Fibroblast of lung (primary cell): Measurements from ENCODE around the gene VWA3B. TPM values are rescaled to one million over a fixed set of nuclear protein-coding genes. Genes with fewer than 3 reads are reported as not detected.
"Not testable (repeated sequence)": the region's sequence is repeated elsewhere in the genome, so short reads cannot be mapped to it uniquely, and the experiment has no call there.

ENCODE experiments used
- DNase-seq, 2 donors: peaks; one replicate each; pipeline versions ENCODE4 v3.0.0 to v3.0.0-alpha.2; 2010; ENCODE audit warnings: low read depth in 2 of 2
- H2AFZ ChIP-seq: 2 replicates; pipeline ENCODE4 v1.5.1; 2012; ENCODE audit warnings: low read length, control low read depth, inconsistent platforms
- H3K27ac ChIP-seq: 2 replicates; pipeline ENCODE4 v1.5.1; 2011; ENCODE audit warnings: low read length, control low read depth; ENCODE audit not compliant: insufficient read depth
- H3K27me3 ChIP-seq: 2 replicates; pipeline ENCODE4 v1.5.1; 2011; ENCODE audit warnings: mild to moderate bottlenecking, low read length; ENCODE audit not compliant: control insufficient read depth, insufficient read depth
- H3K36me3 ChIP-seq: 2 replicates; pipeline ENCODE4 v1.5.1; 2011; ENCODE audit warnings: low read length; ENCODE audit not compliant: control insufficient read depth, insufficient read depth
- H3K4me1 ChIP-seq: 2 replicates; pipeline ENCODE4 v1.5.1; 2011; ENCODE audit warnings: low read length; ENCODE audit not compliant: control insufficient read depth, insufficient read depth; ENCODE audit errors: extremely low read depth
- H3K4me2 ChIP-seq: 2 replicates; pipeline ENCODE4 v1.5.1; 2011; ENCODE audit warnings: low read length, control low read depth; ENCODE audit not compliant: insufficient read depth; ENCODE audit errors: extremely low read depth
- H3K4me3 ChIP-seq, 4 experiments: fragments of 200-600 bp in 1 of 4; sonication (generic) in 1 of 4; replicated peaks in 1 of 4; 2 replicates each; pipeline ENCODE4 v1.5.1; 2011 to 2016; ENCODE audit warnings: low read length in 4 of 4, low read depth in 3 of 4, mild to moderate bottlenecking in 3 of 4, control low read depth in 2 of 4, inconsistent platforms in 1 of 4, mixed read lengths in 1 of 4; ENCODE audit not compliant: insufficient read depth in 1 of 4; ENCODE audit errors: control extremely low read depth in 1 of 4
- H3K79me2 ChIP-seq: 2 replicates; pipeline ENCODE4 v1.5.1; 2012; ENCODE audit warnings: mild to moderate bottlenecking, low read length, inconsistent platforms; ENCODE audit not compliant: control insufficient read depth, insufficient read depth
- H3K9ac ChIP-seq: 2 replicates; pipeline ENCODE4 v1.5.1; 2011; ENCODE audit warnings: mild to moderate bottlenecking, low read length, control low read depth; ENCODE audit not compliant: insufficient read depth
- H3K9me3 ChIP-seq: 2 replicates; pipeline ENCODE4 v1.5.1; 2012; ENCODE audit warnings: low read depth, low read length; ENCODE audit not compliant: control insufficient read depth, insufficient read depth
- H4K20me1 ChIP-seq: 2 replicates; pipeline ENCODE4 v1.5.1; 2011; ENCODE audit warnings: low read length; ENCODE audit not compliant: control insufficient read depth, insufficient read depth; ENCODE audit errors: extremely low read depth
- CTCF ChIP-seq, 2 donors: IDR thresholded peaks in 1 of 2; conservative IDR thresholded peaks in 1 of 2; 1 replicate in 1 of 2; 2 replicates in 1 of 2; pipeline ENCODE4 v1.5.1; 2011 to 2012; ENCODE audit warnings: low read length in 2 of 2, control low read depth in 1 of 2, inconsistent platforms in 1 of 2, low read depth in 1 of 2, mild to moderate bottlenecking in 1 of 2
- EZH2 ChIP-seq: IDR thresholded peaks from 2 replicates; pipeline ENCODE4 v1.5.1; 2012; ENCODE audit warnings: low read length, control low read depth, mild to moderate bottlenecking; ENCODE audit errors: missing control alignments
- polyA plus RNA-seq, 2 donors: library from polyadenylated mRNA; depleted of rRNA in 1 of 2; stranded (reverse) in 1 of 2; unstranded in 1 of 2; fragments of >200 nt; gene quantifications; 2 replicates each; pipeline ENCODE4 v1.2.1, GENCODE V29; 2011 to 2012; ENCODE audit warnings: missing spikeins in 1 of 2
- total RNA-seq: library from RNA; depleted of rRNA; stranded (reverse); fragments of >200 nt; gene quantifications from 2 replicates; pipeline ENCODE4 v1.2.1, GENCODE V29; 2014

The VWA3B gene
- total and polyA plus RNA-seq, 2 donors (not counting 1 experiment from before 2014, with no cell fraction given) = 0.17 TPM; not detected in 1

DNA sequence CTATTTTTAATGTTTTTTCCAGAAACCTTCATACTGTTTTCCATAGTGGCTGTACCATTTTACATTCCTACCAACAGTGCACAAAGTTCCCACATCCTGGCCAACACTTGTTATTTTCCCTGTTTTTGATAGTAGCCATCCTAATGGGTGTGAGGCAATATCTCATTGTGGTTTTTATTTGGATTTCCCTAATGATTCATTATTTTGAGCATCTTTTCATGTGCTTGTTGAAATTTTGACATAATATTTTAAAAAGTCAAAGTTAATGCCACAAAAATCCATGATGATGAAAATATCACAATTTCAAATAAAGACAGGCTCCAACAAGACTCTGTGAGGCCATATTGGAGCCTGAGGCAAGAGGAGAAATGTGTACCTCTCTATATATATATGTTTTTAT, 50.2 kb downstream of the VWA3B start:
- no peaks in the 10 kb centered on the region for H4K20me1 ChIP-seq
- no peak overlapping the region for H3K9ac ChIP-seq
- no peak for DNase-seq
- no peaks in the 10 kb centered on the region for H3K9me3 ChIP-seq
- no peaks in the 10 kb centered on the region for H3K4me1 ChIP-seq
- TF ChIP-seq EZH2 (no peak), CTCF (conservative IDR thresholded peaks at IDR 0.05 in 1 of 2, IDR thresholded peaks at IDR 0.05 in 1 of 2; ENCODE audit: low read depth in 1 of 2, low read length in 2 of 2) (no peak)
- H3K27me3 ChIP-seq = peaks cover 4% of the 10 kb centered on the region
- no peak overlapping the region for H3K4me3 ChIP-seq
- no peak overlapping the region for H3K27ac ChIP-seq
- H3K36me3 ChIP-seq = no peaks in the 10 kb centered on the region
- no peak overlapping the region for H3K4me2 ChIP-seq
- no peaks in the 10 kb centered on the region for H3K79me2 ChIP-seq
- H2AFZ ChIP-seq = no peak overlapping the region

- not testable (repeated sequence) for H3K4me2 ChIP-seq, H3K9me3 ChIP-seq
Observed at GRCh38 chr2:98138978-98139377, 52.0 kb downstream of the VWA3B start.

DNA sequence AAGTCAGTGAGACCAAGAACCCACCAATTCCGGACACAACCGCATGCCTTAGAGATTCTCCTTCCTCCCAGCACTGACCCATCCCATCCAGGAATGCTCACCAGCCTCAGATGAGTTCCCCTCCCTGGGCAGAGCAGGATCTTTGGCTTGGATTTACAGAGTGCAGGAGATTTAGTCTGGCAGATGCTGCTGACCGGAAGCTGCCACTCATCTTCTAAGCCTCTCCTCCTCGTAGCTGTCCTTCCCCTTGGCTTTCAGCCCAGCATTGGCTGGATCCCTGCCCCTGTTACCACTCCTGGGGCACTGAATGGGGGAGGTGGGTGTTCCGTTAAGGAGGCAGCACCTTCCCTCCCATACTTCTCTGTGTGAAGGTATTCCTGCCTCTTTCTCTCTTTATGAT, 53.2 kb downstream of the VWA3B start:
- Histone ChIP-seq H3K36me3 (no peaks in the 10 kb centered on the region), H3K4me3 (no peak overlapping the region), H3K4me1 (no peaks in the 10 kb centered on the region), H4K20me1 (no peaks in the 10 kb centered on the region), H3K27me3 (no peaks in the 10 kb centered on the region), H3K4me2 (no peak overlapping the region), H2AFZ (peak overlapping the region; percentile 29), H3K79me2 (no peaks in the 10 kb centered on the region), H3K9ac (no peak overlapping the region), H3K9me3 (no peaks in the 10 kb centered on the region), H3K27ac (no peak overlapping the region)
- TF ChIP-seq CTCF (conservative IDR thresholded peaks at IDR 0.05 in 1 of 2, IDR thresholded peaks at IDR 0.05 in 1 of 2; ENCODE audit: low read depth in 1 of 2, low read length in 2 of 2) (no peak), EZH2 (no peak)
- DNase-seq = no peak

More at GRCh38 chr2:98138978-98139377, 52.0 kb downstream of the VWA3B start:
- H3K4me3 ChIP-seq, H3K4me1 ChIP-seq, H2AFZ ChIP-seq, H3K9ac ChIP-seq, H3K27ac ChIP-seq, DNase-seq, H3K36me3 ChIP-seq, H4K20me1 ChIP-seq, H3K27me3 ChIP-seq, H3K79me2 ChIP-seq: not testable (repeated sequence)
